GM15510 (cell line): ENCODE measurements around the gene ITIH2.
A peak's percentile ranks its signal among the peaks of the same experiment; 100 is the strongest.

Experiments
- POLR2A ChIP-seq: IDR thresholded peaks from 3 replicates; pipeline ENCODE4 v1.6.1; 2011; ENCODE audit warnings: borderline replicate concordance; ENCODE audit not compliant: insufficient read length; ENCODE audit errors: extremely low read depth

ITIH2 gene

GRCh38 chr10:7786430-7786829, 83.3 kb downstream of the ITIH2 start:
- TF ChIP-seq POLR2A = no peak

GRCh38 chr10:7787150-7787856, 84.2 kb downstream of the ITIH2 start:
- no peak for TF ChIP-seq POLR2A

- peak; percentile 92 for TF ChIP-seq POLR2A
These were observed 84.9 kb downstream of the ITIH2 start, which contains the start of the genes ATP5F1C and KIN for GRCh38 chr10:7787857-7788638. ATP5F1C (plus strand) TSS chr10:7788177; CDS start chr10:7788208, 31 bp downstream. KIN (minus strand) TSS chr10:7787993; CDS start chr10:7787933, 60 bp downstream.

GRCh38 chr10:7788639-7789286, 85.6 kb downstream of the ITIH2 start:
- TF ChIP-seq POLR2A = no peak

GRCh38 chr10:7789390-7789789, 86.3 kb downstream of the ITIH2 start:
- TF ChIP-seq POLR2A = no peak

GRCh38 chr10:7792541-7792940, 89.4 kb downstream of the ITIH2 start:
- no peak for TF ChIP-seq POLR2A

GRCh38 chr10:7794251-7795026, 91.3 kb downstream of the ITIH2 start:
- no peak for TF ChIP-seq POLR2A

GRCh38 chr10:7795605-7796004, 92.5 kb downstream of the ITIH2 start:
- TF ChIP-seq POLR2A = no peak

- TF ChIP-seq POLR2A = no peak
These were observed 94.5 kb downstream of the ITIH2 start for GRCh38 chr10:7797582-7797981.
